ENCODE results near the gene IPO4.

IPO4 gene

DNA sequence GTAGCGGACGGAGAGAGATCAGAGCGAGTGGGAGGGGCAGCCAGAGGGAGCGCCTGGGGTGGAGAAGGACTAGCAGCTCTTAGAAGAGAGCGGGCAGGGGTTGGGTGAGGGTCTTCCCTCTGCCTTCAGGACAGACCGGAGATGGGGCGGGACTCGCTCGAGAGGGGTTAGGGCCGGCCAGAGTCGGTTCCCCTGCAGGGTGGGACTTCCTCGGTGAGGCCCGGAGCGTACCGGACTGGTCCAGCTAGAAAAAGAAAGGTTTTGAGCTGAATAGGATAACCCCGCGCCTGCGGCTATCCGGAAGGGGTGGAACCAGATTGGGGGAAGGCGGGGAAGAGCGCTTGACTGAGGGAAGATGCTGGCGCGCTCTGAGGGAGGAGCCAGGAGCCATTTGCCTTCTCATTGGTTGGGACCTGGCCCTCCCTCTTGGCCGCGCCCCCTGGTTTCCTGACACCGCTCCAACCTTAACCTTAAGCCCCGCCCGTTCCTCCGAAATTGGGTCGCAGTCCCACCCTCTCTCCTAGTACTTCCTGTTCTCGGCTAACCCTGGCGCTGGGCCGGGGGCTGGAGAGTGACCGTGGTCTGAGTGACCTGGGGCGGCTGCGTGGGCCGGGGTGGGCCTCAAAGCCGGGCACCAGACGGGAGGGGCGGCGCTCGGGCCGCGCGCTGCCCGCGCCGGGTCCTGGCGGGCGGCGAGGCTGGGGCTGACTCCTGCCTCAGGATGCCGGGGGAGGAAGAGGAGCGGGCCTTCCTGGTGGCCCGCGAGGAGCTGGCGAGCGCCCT lies 41.4 kb downstream of the IPO4 start, which contains the start of gene RNF31:
Gene RNF31, plus strand, starts transcription at position 521 of the 783 bp plus-strand sequence. Its CDS starts 201 bp downstream, at position 722.
- DNase-seq, result peak; percentile 99

DNA sequence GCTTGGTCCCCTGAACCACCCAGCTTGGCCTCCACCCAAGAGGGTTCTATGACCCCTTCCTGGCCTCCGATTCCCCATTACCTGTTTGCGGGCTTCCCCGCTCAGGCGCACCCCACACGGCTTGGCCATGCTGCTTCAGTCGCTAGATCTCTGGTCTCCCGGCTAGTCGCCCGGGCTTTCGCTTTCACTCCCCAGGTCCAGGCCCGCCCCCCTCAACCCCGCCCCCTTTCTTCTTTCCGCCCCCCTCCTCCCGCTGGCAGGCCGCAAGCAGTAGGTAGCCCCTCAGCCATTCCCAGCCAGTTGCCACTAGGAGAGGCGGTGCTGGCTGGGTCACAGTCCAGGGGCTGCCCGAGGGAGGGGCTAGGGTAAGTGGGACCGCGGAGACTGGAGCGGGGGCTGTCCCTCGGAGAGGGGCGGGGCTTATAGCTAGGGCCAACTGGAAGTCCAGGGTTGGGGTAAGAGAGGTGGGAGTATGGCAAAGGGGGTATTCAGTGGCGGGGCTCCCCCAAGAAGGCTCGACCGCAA lies 42.1 kb downstream of the IPO4 start, which contains the start of gene PSME2:
Gene PSME2, minus strand, starts transcription at position 158 of the 525 bp plus-strand sequence. Its CDS starts 29 bp downstream, at position 129.
- peak; percentile 93 for DNase-seq

DNA sequence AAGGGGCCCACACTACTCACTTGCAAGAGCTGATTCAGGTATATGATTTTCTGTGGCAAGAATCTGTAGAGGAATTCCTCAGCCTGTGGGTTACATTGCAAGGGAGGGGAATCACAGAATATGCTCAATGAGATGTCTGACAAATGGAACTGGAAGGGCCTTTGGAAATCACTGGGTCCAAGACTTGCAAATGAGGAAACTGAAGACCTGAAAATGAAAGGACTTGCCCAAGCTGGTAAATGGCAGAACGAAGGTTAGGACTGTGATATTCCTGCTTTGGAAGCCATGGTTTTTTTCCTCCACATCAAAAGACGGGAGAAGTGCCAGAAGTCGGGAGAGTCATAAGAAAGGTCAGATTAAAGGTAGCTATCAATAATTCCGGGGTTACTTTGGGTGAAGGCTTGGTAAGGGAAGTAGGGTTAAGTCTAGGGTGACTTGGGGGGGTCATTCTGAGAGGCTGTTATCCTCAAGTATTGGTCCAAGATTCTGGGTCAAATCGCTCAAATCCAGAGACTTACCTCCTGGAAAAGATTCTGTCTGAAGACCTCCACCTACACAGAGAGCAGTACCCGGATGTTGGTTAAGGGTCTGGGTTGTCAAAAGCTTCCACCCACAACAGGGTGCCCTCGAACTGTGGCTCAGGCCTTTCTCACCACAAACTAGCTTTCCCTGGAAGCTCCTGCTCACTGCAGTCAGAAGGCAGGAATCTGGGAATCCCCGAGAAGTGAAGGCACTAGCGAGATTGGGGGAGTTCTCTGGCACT lies 42.7 kb downstream of the IPO4 start:
- no peak for DNase-seq

DNA sequence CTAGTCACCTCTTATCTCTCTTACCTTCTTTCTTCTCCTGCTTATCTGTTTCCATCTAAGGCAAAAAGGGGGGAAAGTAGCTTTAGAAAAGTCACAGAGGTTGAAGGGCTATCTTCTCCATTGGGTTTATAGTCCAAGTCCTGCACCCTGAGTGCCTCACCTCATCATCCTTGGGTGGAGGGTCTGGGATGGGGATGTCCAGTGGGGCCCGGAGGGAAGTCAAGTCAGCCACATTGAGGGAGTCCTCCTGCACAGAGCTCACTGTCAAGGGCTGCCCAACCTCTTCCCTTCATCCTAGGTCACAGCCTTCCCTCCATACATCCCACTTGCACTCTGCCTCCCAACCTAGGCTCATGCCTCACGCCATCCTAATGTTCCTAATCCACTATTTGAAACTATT lies 43.4 kb downstream of the IPO4 start:
- no peak for DNase-seq

- DNase-seq, result no peak
These were observed 44.2 kb downstream of the IPO4 start for GRCh38 chr14:24144451-24144850.

GRCh38 chr14:24143511-24143910 lies 45.1 kb downstream of the IPO4 start:
- no peak for DNase-seq

DNA sequence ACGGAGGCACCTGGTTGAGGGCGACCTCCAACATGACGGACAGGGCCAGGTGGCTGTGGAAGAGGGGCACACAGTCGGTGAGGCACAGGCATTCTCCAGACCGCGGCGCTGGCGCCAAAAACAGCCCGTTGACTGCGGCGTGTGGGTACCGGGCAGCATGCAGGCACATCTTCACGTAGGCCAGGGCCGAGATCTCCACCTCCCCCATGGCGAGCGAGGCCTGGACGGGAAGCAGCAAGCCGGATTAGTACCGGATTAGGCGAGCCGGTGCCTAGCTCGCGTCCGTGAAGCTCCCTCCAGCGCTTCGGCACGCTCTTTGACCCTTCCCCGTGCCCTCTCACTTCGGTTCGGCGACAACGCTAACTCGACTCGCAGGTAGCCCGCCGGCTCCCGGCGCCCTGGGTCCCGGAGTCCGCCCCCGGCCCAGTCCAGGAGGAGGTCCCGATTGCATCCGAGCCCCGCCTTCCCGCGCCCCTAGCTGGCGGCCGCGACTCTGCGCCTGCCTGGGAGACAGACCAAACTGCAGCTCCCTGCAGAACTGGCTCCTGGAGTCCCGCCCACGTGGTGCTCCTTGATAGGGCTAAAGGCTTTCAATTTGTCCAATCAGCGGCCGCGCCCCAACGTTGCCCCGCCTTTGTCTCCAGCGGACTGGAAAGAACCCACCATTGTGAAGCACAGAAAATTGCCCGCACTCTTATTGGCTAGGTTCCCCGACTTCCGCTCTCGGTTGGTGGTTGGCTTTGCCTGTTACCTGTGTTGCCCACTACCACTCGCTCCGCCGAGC lies 47.3 kb downstream of the IPO4 start, which contains the start of gene EMC9:
Gene EMC9, minus strand, starts transcription at position 495 of the 784 bp plus-strand sequence. Its CDS starts 287 bp downstream, at position 208.
- peak; percentile 100 for DNase-seq

DNA sequence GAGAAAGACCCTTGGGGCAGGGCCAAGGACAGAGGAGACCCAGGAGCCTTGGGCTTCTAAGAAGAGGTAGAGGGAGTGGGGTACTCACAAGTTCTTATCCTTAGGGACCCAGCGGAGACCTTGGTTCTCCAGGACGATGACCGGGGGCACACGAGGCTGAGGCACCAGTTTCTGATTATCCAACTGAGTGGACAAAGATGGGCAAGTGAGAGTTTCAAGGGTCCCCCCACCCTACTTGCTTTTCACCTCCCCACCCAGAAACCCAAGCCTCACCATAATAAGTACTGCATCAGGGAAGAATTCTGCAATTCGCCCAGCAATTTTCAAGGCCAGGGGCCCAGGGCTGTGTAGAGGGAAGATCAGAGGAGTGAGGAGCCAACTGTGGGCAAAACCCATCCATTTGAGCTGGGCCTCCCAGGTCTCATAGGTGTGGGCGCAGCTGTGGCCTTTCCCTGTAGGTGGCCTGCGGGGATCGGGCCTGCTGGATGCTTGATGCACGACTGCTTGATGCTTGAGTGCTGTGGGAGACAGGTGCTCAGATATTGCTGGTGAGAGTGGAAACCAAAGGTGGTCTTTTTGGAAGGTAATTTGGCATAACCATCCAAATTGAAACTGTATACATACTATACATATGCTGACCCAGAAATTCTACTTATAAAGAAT lies 49.2 kb downstream of the IPO4 start:
- DNase-seq, result no peak

- no peak for DNase-seq
These were observed 50.0 kb downstream of the IPO4 start for GRCh38 chr14:24138396-24139271.

DNA sequence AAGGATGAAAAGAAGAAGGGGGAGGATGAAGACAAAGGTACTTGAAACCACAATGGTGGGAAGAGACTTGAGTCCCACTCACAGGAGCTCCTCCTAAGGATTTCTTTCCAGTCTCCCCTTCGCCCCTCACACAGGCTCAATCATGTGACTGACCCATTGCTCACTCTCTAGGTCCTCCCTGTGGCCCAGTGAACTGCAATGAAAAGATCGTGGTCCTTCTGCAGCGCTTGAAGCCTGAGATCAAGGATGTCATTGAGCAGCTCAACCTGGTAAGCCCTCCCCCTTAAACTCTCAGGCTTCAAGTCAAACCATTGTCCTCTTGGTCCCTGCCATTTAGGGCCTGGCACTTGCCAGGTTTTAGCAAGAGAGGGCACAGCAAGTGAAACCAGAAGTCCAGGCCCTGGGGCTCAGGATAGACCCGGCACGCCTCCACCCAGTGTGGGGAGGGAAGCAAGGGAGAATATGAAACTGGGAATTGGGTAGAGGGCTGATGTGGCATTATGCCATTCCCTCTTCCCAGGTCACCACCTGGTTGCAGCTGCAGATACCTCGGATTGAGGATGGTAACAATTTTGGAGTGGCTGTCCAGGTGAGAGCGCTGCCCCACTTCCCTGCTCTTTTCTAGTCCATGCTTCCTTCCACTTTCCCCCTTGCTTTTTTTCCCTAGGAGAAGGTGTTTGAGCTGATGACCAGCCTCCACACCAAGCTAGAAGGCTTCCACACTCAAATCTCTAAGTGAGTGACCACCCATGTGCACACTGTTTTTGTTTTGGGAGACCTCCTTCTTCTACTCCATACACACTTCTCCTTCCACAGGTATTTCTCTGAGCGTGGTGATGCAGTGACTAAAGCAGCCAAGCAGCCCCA lies 50.9 kb downstream of the IPO4 start:
- DNase-seq, result no peak

- no peak for DNase-seq
These were observed 51.7 kb downstream of the IPO4 start for GRCh38 chr14:24136684-24137528.

DNA sequence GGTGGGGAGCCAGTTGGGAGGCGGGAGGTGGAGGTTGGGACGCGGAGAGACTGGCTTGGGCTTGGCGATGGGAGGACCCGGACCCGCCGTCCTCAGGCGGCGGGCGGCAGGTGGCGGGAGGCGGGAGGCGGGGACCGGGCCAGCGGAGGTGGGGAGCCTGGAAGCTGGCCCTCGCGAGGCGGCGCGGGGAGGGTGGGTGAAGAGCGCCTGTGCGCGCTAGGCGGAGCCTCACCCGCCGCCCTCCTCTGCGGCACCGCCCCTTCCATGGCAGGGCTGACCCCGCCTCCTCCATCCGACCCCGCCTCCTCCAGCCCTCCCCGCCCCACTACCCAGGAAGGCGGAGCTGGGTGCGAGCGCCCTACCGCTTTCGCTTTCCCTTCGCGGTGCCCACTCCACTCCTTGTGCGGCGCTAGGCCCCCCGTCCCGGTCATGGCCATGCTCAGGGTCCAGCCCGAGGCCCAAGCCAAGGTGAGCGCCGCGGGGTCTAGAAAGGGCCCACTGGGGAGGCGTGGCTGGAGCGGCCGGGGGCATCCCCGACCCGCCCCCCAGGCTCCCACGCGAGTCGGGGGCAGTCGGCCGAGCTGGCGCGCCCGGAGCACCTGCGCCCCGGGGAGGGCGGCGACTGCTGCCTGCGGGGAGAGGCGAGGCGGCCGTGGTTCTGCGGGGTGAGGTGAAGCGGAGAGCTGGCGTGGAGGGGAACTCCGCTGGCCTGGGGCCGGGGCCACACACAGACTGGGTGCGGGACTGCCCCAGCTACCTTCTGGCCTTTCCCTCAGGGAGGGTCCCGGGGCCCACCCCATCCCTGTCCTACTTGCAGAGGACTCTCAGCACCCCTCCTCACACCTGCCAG lies 52.6 kb downstream of the IPO4 start, which contains the start of gene PSME1:
Gene PSME1, plus strand, starts transcription at position 361 of the 850 bp plus-strand sequence. Its CDS starts 69 bp downstream, at position 430.
- peak; percentile 97 for DNase-seq

DNA sequence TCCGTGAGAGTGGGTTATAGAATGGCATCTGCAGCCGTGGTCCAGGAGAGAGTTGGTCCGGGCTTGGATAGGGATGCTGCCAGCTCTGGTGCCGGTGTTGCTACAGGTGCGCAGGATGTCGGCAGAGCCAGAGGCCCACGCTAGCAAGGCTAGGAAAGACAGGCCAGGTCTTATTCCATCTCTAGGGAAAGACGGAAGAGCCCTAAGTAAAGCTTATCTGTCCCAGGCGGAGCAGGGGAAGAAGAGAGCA lies 53.1 kb downstream of the IPO4 start:
- no peak for DNase-seq

GRCh38 chr14:24133735-24134134 lies 54.9 kb downstream of the IPO4 start:
- DNase-seq, result no peak

- no peak for DNase-seq
These were observed 55.6 kb downstream of the IPO4 start for GRCh38 chr14:24132976-24133375.

GRCh38 chr14:24132061-24132685 lies 56.4 kb downstream of the IPO4 start:
- DNase-seq, result no peak

DNA sequence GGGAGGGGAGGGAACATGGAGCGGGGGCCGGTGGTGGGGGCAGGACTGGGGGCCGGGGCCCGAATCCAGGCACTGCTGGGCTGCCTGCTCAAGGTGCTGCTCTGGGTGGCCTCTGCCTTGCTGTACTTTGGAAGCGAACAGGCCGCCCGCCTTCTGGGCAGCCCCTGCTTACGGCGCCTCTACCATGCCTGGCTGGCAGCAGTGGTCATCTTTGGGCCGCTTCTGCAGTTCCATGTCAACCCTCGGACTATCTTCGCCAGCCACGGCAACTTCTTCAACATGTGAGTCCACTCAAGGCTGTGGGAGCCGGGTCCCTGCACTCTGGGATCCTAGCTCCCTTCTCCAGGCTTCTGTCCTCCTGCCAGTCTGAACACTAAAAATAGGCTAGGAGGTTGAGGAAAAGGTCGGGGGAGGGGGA lies 57.1 kb downstream of the IPO4 start:
- DNase-seq, result no peak

All from NCI-H2171 (cell line).